GM12878 (cell line): ENCODE results near the gene SLF2. TPM values are rescaled to one million over a fixed set of nuclear protein-coding genes. Genes with fewer than 3 reads are reported as not detected.

Source experiments
- ATAC-seq: fragments of 200-7000 bp; cut with Tn5 transposase; 3 replicates; pipeline ENCODE4 v1.9.1; 2020; ENCODE audit warnings: mild to moderate bottlenecking, moderate library complexity
- BruUV-seq: library from RNA; stranded (reverse); fragments of 400-500 nt; replicated peaks from 2 replicates; lab custom pipeline; 2021; lab: Mats Ljungman, UMichigan
- CTCF ChIA-PET: fragments of 300-600 bp; sonication (Branson Sonifier 250); formaldehyde crosslinking; extraction: SDS; loops from one replicate; lab custom pipeline; 2021; ENCODE audit warnings: inconsistent platforms; lab: Yijun Ruan, JAX
- POLR2A ChIA-PET: fragments of 350-600 bp; formaldehyde crosslinking; extraction: SDS; loops from one replicate; lab custom pipeline; 2021; ENCODE audit warnings: inconsistent platforms; lab: Charles Lee
- RAD21 ChIA-PET: fragments of 300-600 bp; sonication (Branson Sonifier 250); formaldehyde crosslinking; loops from one replicate; lab custom pipeline; 2023; ENCODE audit warnings: antibody characterized with exemption; ENCODE audit not compliant: unreplicated experiment; lab: Charles Lee
- SMC1A ChIA-PET: fragments of 300-600 bp; sonication (Branson Sonifier 250); formaldehyde crosslinking; loops from one replicate; lab custom pipeline; 2023; ENCODE audit not compliant: unreplicated experiment, uncharacterized antibody; lab: Charles Lee
- DNase-seq: peaks from one replicate; pipeline ENCODE4 v3.0.0-alpha.2; 2011; ENCODE audit warnings: low read depth, low spot score
- FAIRE-seq: peaks from 3 replicates; lab custom pipeline; 2011; peaks lifted over from hg19 to GRCh38; lab: Jason Lieb, UNC
- H2AFZ ChIP-seq: 2 replicates; pipeline ENCODE4 v1.6.0; 2011; ENCODE audit warnings: low read depth, low read length, control low read depth; ENCODE audit not compliant: control insufficient read depth
- H3K27ac ChIP-seq: 2 replicates; pipeline ENCODE4 v1.5.1; 2011; ENCODE audit warnings: control low read depth; ENCODE audit not compliant: control insufficient read depth, insufficient read depth
- H3K27me3 ChIP-seq, 2 experiments: replicated peaks in 1 of 2; 2 replicates each; pipeline versions ENCODE4 v1.6.0 to v1.6.1; 2011; ENCODE audit warnings: low read length in 1 of 2; ENCODE audit not compliant: control insufficient read depth in 2 of 2, insufficient read depth in 2 of 2
- H3K36me3 ChIP-seq, 2 experiments: 2 replicates each; pipeline ENCODE4 v1.5.1; 2011; ENCODE audit warnings: low read length in 1 of 2; ENCODE audit not compliant: control insufficient read depth in 2 of 2, insufficient read depth in 2 of 2
- H3K4me1 ChIP-seq: 2 replicates; pipeline ENCODE4 v1.6.1; 2011; ENCODE audit warnings: mild to moderate bottlenecking, low read length, moderate library complexity, mixed read lengths; ENCODE audit not compliant: control insufficient read depth, insufficient read depth
- H3K4me2 ChIP-seq: 2 replicates; pipeline ENCODE4 v1.6.0; 2011; ENCODE audit warnings: control low read depth; ENCODE audit not compliant: control insufficient read depth, insufficient read depth
- H3K4me3 ChIP-seq: fragments of 200-600 bp; sonication (generic); 2 replicates; pipeline ENCODE4 v1.5.1; 2016
- H3K79me2 ChIP-seq: 2 replicates; pipeline ENCODE4 v1.6.0; 2011; ENCODE audit warnings: low read length; ENCODE audit not compliant: control insufficient read depth, insufficient read depth
- H3K9ac ChIP-seq: 2 replicates; pipeline ENCODE4 v1.8.0; 2011; ENCODE audit warnings: low read length, control low read depth, mixed read lengths; ENCODE audit not compliant: control insufficient read depth, insufficient read depth
- H3K9me3 ChIP-seq: replicated peaks from 3 replicates; pipeline ENCODE4 v1.5.1; 2011; ENCODE audit warnings: mild to moderate bottlenecking, low read length; ENCODE audit not compliant: control insufficient read depth, insufficient read depth
- H4K20me1 ChIP-seq: 2 replicates; pipeline ENCODE4 v1.6.0; 2011; ENCODE audit not compliant: control insufficient read depth, insufficient read depth
- BACH1 ChIP-seq: fragments of 450-650 bp; IDR thresholded peaks from 2 replicates; pipeline ENCODE4 v1.6.1; 2017; ENCODE audit warnings: mild to moderate bottlenecking, borderline replicate concordance
- CTCF ChIP-seq, 3 experiments: IDR thresholded peaks in 2 of 3; conservative IDR thresholded peaks in 1 of 3; 2 replicates each; pipeline ENCODE4 v1.5.1; 2011; ENCODE audit warnings: low read depth in 3 of 3, low read length in 3 of 3, mild to moderate bottlenecking in 3 of 3, control low read depth in 2 of 3, moderate library complexity in 2 of 3, inconsistent platforms in 1 of 3, mixed read lengths in 1 of 3; ENCODE audit not compliant: control insufficient read depth in 2 of 3, insufficient read depth in 1 of 3; ENCODE audit errors: extremely low read depth in 1 of 3
- ELK1 ChIP-seq: IDR thresholded peaks from 2 replicates; pipeline ENCODE4 v1.6.1; 2012; ENCODE audit warnings: low read depth, low read length, improper control_type of control experiment
- IKZF1 ChIP-seq: fragments of 450-650 bp; conservative IDR thresholded peaks from 2 replicates; pipeline ENCODE4 v1.6.1; 2017; ENCODE audit warnings: antibody characterized with exemption, mild to moderate bottlenecking
- MAX ChIP-seq: IDR thresholded peaks from 2 replicates; pipeline ENCODE4 v1.6.1; 2012; ENCODE audit warnings: low read depth, low read length, improper control_type of control experiment
- NFYA ChIP-seq: IDR thresholded peaks from 2 replicates; pipeline ENCODE4 v1.6.1; 2011; ENCODE audit warnings: low read depth, mild to moderate bottlenecking, low read length, improper control_type of control experiment, borderline replicate concordance
- NR2F1 ChIP-seq: fragments of 450-650 bp; conservative IDR thresholded peaks from 2 replicates; pipeline ENCODE4 v1.6.1; 2017; ENCODE audit warnings: mild to moderate bottlenecking
- RELA ChIP-seq: fragments of 450-650 bp; IDR thresholded peaks from 2 replicates; pipeline ENCODE4 v1.8.0; 2014; ENCODE audit warnings: borderline replicate concordance; ENCODE audit not compliant: partially characterized antibody
- SRF ChIP-seq, 2 experiments: IDR thresholded peaks; 2 replicates each; pipeline ENCODE4 v1.6.1; 2011; ENCODE audit warnings: low read depth in 2 of 2, low read length in 2 of 2, mild to moderate bottlenecking in 1 of 2, moderate library complexity in 1 of 2
- SUPT20H ChIP-seq: IDR thresholded peaks from 2 replicates; pipeline ENCODE4 v1.6.1; 2011; ENCODE audit warnings: low read depth, mild to moderate bottlenecking, low read length, moderate library complexity, borderline replicate concordance; ENCODE audit not compliant: control insufficient read depth
- TARDBP ChIP-seq: IDR thresholded peaks from 2 replicates; pipeline ENCODE4 v1.6.1; 2016; ENCODE audit warnings: borderline replicate concordance
- TBL1XR1 ChIP-seq: IDR thresholded peaks from 2 replicates; pipeline ENCODE4 v1.6.1; 2012; ENCODE audit warnings: low read depth, low read length, improper control_type of control experiment
- YBX1 ChIP-seq: fragments of 450-650 bp; IDR thresholded peaks from 2 replicates; pipeline ENCODE4 v1.6.1; 2016; ENCODE audit warnings: antibody characterized with exemption
- whole genome bisulfite sequencing: methylation state at CpG from one replicate; pipeline ENCODE4 v1.1.6; 2016; ENCODE audit warnings: low lambda C conversion rate; ENCODE audit not compliant: insufficient replicate concordance, insufficient coverage; ENCODE audit errors: missing lambda C conversion rate; 5-methylcytosine and 5-hydroxymethylcytosine counted together
- in situ Hi-C: fragments of 300-500 bp; cut with MboI; formaldehyde crosslinking; loops from 9 replicates; pipeline ENCODE4 v1.14.3; 2018; ENCODE audit warnings: mixed read lengths
- intact Hi-C: fragments of 100-400 bp; cut with micrococcal nuclease; formaldehyde crosslinking; loops from one replicate; pipeline ENCODE4 v1.14.2; 2022; ENCODE audit not compliant: unreplicated experiment
- polyA plus RNA-seq, 11 experiments: library from polyadenylated mRNA; depleted of rRNA in 4 of 11; unstranded in 6 of 11; stranded (reverse) in 5 of 11; fragments of >200 nt; fragmentation: Nextera tagmentation in 4 of 11; fragmentation: Illumina TruSeq in 1 of 11; extraction: Ambion mirVana in 4 of 11; extraction: Trizol in 1 of 11; gene quantifications; 1 replicate in 1 of 11; 2 replicates in 10 of 11; pipeline versions ENCODE4 v1.2.1 to v1.2.3, GENCODE V29; 2011 to 2016; ENCODE audit warnings: inconsistent platforms in 2 of 11, missing spikeins in 2 of 11, low read depth in 1 of 11
- total RNA-seq, 4 experiments: library from RNA; depleted of rRNA in 3 of 4; stranded (reverse); fragments of >200 nt in 3 of 4; fragmentation: Illumina TruSeq in 1 of 4; extraction: Trizol in 1 of 4; gene quantifications; 2 replicates each; pipeline versions ENCODE4 v1.2.1 to v1.2.3, GENCODE V29; 2013 to 2021

The SLF2 gene
- total and polyA plus RNA-seq, 10 of the 15 experiments (the other 5 are each of a cell fraction or from before 2014, with no cell fraction given) = 3.0 to 25.2 (median 17.9) TPM

DNA sequence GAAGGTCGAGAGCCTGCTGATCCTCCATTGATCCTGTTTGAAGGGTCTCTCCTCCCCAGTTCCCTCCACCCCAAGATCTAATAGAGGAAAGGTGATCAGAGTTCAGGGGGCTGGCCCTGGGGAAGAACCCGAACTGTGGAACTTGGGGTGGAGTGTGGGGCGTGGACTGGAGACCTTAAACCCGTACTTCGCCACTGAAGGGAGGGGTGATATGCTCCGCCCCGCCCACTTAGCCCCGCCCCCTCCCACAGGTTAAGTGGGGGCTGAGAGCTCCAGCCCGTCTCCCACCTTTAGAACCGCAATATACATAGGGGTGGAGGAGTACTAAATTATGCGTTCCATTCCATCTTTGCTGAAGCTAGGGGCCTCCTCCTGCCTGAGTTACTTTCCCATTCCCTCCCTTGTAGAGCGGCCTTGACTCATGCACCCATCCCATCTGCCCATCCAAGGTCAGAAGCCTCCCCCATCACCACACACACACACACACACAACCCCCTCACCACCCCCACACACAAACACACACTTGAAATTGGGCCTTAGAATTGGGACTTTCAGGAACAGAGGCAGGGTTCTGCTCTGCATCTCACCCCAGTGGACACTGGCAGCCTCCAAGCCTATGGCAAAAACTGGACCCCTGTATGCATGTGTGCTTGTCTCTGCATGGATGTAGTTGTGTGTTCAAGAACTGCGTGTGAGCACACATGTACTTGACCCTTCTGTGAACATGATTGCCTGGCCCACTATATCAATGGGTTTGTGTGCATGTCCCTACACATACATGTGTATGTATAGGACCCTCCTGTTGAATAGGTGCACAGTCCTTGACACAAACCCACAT lies 57.5 kb downstream of the SLF2 start (continued):
- TF ChIP-seq ELK1 (no peak), MAX (no peak), BACH1 (no peak), SRF (IDR thresholded peaks at IDR 0.05; ENCODE audit: low read depth in 2 of 2, low read length in 2 of 2) (no peak), NFYA (no peak), TBL1XR1 (no peak)

DNA sequence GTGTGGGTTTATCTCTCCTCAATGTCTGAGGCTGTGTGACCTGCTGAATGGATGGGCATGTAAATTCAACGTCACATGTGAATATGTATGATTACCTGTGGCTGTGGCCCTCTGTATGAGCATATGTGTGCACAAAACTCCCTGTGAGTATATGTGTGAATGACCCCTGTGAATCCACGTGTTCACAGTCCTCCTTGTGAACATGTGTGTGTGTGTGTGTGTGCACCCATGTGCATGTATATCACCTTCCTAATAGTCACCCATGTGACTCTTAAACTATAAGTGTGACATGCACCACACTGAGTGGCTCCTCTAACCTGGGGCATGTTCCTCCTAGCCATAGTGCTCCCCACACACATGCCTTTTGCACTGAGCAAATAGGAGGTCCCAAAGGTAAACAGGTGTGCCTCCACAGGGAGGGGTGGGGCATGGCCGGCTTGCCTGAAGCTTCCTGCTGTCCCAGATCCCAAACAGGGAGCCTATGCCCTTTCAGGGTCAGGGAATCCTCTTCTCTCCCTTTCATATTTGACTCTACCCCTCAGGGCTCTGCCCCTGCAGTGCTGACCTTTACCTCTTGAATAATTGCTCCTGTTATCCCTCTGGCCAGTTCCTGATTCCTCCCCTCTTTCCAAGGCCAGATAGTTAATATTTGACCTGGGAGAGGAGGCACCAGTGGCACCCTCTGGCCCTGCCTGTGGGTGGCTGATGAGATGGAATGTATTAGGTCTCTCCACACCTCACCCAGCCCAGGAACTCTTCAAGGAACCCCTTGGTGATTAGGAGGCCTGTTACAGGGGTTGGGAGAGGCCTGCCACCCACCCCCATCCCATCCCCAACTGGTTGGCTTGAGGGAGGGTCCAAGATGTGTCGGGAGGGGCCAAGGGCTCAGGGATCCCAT lies 58.4 kb downstream of the SLF2 start:
- no peak for ATAC-seq
- H3K27ac ChIP-seq = no peak overlapping the region
- H4K20me1 ChIP-seq = no peaks in the 10 kb centered on the region
- SMC1A ChIA-PET = no interaction called here
- TF ChIP-seq CTCF (IDR thresholded peaks at IDR 0.05 in 2 of 3, conservative IDR thresholded peaks at IDR 0.05 in 1 of 3; ENCODE audit: control insufficient read depth in 2 of 3, extremely low read depth in 1 of 3, insufficient read depth in 1 of 3, low read depth in 3 of 3, low read length in 3 of 3) = no peak
- no peak for TF ChIP-seq IKZF1
- no peak for TF ChIP-seq YBX1
- no peak for TF ChIP-seq NR2F1
- TF ChIP-seq SUPT20H = no peak
- no peak for TF ChIP-seq TARDBP
- TF ChIP-seq RELA = no peak
- TF ChIP-seq, all 136 proteins: peak for 0
- H3K79me2 ChIP-seq = no peaks in the 10 kb centered on the region
- no peak overlapping the region for H3K4me3 ChIP-seq
- H3K9ac ChIP-seq = no peak overlapping the region
- no peak overlapping the region for H3K4me2 ChIP-seq
- no peaks in the 10 kb centered on the region for H3K9me3 ChIP-seq
- DNase-seq (no peak), FAIRE-seq (no peak)
- intact Hi-C loops = no loop called here
- WGBS = 37% methylated on average over 4 of the region's 4 CpGs
- H3K36me3 ChIP-seq = peaks cover 0 to 2% of the 10 kb centered on the region in 2 experiments; a peak in 2 of 4 replicates
- no peak overlapping the region for H2AFZ ChIP-seq
- no TSS peak for BruUV-seq
- ChIA-PET CTCF (interaction anchor here (1.7 kb wide), 1 partner anchor 10 kb away, joined by 5 read pairs; no protein-coding TSS in a partner anchor), POLR2A (no interaction called here), RAD21 (no interaction called here)
- in situ Hi-C loops = no loop called here
- H3K4me1 ChIP-seq = peaks cover 3% of the 10 kb centered on the region; the same call in 1 of the 2 replicates
- H3K27me3 ChIP-seq = no peaks in the 10 kb centered on the region
